HG03354 (cell line): ENCODE data around the gene SPCS1.
"Not testable (repeated sequence)": the region's sequence is repeated elsewhere in the genome, so short reads cannot be mapped to it uniquely, and the experiment has no call there.

Experiments used
- ATAC-seq: cut with Tn5 transposase; IDR thresholded peaks from one replicate; pipeline ENCODE4 v1.9.1; 2021; ENCODE audit warnings: mild to moderate bottlenecking; ENCODE audit not compliant: unreplicated experiment, poor library complexity, severe bottlenecking

Gene SPCS1

DNA sequence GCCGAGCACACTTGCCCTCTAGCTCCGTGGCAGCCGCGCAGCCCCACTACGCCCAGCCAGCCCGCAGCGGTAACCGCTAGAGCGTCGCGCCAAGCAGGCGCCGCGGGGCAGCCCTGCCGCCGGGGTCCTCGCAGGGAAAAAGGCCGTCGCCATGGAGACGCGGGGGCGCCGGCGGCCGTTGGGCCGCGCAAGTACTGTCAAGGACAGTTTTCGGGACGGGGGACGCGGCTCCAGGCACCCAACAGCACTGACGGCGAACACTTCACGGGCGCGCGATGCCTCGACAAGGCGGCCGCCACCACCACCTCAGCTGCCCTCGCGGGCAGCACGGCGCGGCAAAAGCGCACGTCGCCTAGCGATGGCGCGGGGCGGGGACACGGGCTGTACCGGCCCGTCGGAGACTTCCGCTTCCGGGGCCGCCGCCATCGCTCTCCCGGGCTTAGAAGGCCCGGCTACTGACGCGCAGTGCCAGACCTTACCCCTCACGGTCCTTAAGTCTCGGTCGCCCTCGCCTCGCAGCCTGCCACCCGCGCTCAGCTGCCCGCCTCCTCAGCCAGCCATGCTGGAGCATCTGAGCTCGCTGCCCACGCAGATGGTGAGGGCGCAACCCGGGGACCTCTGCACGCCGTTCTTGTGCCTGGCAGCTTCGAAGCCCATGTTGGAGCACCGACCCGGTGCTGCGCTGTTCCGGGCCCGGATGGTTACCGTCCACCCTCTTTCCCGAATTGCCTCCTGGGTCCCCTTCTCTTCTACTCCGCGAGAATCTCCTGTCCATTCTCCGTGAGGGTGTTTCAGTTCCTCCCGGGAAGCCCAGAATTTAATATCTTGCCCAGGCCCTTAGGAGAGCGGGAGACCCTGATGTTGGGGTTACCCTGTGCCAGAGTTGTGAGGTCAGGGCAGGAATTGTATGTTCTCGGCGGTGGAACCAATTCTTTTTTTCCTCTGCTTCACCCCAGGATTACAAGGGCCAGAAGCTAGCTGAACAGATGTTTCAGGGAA is at the start of gene SPCS1, which contains the start of gene GLT8D1:
Gene SPCS1, plus strand, starts transcription at position 419 of the 999 bp plus-strand sequence. Its CDS starts 141 bp downstream, at position 560.
Gene GLT8D1, minus strand, starts transcription at position 104 of the 999 bp plus-strand sequence. CDS start 5,331 bp downstream, outside the sequence.
- ATAC-seq, result peak; percentile 87

DNA sequence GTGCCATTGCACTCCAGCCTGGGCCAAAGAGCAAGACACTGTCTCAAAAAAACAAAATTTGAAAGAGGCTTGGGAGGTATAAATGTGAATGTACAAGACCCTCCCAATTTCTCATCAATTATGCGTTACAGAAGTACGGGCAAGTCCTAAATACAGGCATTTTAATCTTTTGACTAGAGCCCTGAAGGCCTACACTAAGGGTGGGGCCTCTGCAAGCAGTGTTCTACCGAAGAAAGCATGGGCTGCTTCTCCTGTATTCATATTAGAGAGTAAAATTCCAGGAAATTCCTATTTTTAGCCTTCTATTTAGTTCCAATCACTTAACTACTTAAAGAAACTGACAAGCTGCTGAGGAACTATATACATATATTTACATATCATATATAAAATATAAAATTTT is 45.9 kb upstream of the SPCS1 start:
- no peak for ATAC-seq

DNA sequence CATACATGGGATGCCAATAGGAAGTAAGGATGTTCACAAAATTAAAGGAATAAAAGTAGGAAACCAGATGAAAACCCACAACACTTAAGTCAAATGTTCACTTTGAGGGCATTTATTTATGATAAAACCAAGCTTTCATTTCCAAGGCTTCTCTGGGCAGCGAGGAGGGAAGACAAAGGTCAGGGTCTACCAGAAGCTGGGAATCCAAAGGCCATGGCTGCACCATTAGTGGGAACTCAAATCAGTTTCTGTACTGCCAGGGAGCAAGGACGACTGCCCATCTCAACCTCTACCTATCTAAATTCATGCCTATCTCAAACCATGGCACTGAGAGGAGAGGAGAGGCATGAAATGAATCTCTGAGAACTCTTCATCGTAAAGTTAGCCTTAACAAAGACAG is 42.8 kb upstream of the SPCS1 start:
- no peak for ATAC-seq

DNA sequence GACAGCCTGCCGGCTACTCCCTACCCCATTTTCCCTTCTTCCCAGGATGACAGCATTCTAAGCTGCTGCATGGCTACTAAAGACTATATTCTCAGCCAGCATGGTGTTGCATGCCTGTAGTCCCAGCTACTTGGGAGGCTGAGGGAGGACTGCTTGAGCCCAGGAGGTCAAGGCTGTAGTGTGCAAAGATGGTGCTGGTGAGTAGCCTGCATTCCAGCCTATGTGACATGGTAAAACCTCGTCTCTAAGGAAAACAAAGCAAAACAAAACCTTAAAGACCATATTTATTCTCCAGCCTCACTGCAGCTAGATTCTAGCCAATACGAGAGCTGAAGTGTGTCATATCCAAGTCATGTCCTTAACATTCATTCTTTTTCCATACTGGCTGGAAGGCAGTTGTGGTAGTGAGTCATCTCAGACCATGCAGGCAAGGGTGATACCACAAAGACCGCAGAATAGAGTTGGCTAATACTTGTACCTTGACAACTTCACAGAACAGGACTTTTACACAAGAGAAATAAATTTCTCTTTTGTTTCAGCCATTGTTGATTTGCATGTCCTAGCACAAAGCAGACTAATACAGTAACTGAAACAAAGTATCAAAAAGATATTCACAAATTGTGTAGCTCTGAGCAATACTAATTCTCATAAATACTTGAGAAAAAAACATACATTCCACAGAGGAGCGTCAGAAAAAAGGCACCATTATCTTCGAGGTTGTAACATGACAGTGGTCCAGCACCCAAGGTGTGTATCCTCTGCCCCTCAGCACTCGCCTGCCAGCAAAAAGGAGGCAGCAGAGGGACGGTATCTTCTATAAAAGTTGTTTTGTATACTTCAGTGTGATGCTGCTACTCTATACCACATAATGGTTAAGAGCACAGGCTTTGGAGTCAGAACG is 35.0 kb upstream of the SPCS1 start:
- ATAC-seq, result peak; percentile 78

DNA sequence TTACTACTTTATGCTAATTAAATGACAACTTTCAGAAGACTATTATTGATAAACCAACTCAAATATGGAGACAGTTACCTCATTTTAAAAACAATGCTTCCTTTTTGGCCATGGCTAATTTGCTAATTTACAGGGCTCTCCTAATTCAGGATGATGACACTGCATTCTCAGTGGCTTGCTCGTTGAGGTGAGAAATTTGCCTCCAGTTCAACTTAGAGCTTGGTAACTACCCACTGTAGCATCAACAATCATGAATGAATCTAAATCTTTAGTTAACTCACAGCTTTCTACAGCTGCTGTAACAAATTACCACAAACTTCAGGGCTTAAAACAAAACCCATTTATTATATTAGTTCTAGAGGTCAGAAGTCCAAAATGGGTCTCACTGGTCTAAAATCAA is 34.2 kb upstream of the SPCS1 start:
- no peak for ATAC-seq

DNA sequence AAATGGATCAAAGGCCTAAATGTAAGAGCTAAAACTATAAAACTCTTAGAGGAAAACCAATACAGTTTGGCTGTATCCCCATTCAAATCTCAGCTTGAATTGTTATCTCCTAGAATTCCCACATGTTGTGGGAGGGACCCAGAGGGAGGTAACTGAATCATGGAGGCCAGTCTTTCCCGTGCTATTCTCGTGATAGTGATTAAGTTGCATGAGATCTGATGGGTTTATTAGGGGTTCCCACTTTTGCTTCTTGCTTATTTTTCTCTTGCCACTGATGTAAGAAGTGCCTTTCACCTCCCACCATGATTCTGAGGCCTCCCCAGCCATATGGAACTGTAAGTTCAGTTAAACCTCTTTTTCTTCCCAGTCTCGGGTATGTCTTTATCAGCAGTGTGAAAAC is 29.7 kb upstream of the SPCS1 start:
- ATAC-seq, result not testable (repeated sequence)

DNA sequence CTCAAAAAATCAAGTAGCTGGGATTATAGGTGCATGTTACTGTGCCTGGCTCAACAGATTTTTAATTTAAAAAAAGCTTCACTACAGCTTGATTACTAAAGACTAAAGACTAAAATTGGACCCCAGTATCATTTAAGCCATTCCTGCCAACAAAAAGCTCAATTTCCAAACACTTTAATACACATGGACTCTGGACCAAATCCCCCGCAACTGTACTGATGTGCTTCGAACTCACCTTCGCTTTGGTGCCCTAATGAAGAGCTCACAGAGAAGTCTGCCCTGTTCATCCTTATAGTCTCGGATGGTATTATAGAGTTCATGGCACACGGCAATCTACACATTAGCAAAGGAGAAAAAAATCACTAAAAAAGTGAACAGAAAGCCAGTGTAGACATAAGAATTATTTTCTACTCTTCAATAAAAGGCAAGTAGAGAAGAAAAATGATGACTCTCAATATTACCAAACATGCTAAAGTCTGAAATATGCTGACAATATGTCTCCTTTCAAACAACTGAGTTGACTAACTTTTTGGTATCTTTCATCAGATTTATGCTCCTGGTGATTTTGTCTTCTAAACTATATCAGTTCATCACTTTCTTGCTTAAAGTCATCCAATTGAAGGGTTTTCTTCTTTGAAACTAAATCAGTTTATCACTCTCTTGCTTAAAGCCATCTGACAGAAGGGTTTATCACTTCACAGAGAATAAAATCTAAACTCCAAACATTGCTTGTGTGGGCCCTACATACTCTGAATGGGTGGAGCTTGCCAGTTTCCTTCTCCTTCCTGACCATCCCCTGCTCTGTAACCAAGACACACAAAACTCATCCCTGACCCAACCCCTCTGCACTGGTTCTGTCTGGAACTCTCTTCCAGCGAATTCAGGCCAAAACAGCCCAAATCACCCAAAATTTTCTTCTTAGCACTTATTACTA is 27.4 kb upstream of the SPCS1 start:
- no peak for ATAC-seq

DNA sequence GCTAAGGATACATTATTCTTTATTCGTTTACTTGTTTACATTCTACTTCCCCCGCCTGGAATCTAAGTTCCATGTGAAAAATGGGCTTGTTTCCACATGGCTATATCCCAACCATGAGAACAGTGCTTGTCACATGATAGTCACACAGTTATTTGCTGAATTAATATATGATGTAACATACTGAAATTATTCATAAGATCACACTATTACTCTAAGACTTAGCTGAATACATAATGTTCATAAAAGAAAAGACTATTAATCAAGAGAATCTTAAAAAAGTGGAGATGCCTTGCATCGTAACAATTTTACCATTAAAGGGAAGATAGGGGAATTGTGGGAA is 26.7 kb upstream of the SPCS1 start:
- no peak for ATAC-seq

DNA sequence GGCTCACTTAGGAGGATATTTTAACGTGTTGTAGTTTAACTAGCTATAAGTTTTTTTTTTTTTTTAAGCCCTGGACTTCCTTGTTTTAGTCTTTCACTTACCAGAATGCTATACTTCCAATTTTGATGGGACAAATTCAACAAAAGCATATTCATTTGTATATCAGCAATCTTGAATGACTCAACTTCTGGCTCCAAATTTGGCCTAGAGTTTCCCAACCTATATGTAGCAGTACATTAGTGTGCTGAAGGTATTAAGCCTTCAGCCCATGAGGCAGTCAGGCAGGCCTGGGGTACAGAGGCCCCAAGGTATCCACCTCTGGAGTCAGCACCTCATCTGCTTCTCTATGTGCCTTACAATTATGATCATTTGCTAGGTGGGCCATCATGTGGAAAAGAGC is 26.1 kb upstream of the SPCS1 start:
- ATAC-seq, result no peak

DNA sequence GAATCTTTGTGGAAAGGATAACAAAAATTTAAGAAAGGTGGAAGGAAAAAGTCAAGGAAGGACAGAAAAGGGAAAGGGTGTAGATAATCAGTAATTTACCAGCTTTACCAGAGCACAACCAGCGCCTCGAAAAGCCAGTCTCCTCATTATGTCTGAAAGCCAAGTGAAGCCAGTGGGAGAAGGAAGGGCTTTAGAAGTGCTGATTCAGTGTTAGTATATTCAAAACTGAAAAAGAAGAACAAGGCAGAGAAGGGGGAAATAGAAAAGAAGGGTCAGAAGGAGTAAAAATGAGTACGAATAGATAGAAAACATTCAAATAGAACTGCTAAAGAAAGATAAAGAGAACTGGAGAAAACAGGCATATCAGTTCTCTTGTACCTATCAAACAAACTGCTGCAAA is 24.3 kb upstream of the SPCS1 start:
- ATAC-seq, result no peak

DNA sequence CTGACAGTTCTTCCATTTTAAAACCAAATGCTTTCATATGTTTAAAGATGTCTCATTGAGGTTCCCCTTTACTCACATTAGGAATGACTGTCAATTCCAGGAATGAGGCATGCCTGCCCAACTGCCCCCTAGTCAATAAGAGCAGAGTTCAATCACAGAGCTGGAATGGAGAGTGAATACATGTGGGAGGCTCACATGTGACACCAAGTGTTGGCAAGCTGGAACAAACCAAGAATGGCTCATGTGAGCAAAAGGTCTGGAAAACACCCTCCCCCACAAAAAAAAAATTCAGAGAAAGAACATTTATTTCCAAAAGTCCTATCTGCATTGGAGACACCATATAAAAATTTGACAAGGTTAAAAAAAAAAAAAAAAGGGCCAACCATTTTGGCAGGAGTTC is 23.9 kb upstream of the SPCS1 start:
- ATAC-seq, result no peak

DNA sequence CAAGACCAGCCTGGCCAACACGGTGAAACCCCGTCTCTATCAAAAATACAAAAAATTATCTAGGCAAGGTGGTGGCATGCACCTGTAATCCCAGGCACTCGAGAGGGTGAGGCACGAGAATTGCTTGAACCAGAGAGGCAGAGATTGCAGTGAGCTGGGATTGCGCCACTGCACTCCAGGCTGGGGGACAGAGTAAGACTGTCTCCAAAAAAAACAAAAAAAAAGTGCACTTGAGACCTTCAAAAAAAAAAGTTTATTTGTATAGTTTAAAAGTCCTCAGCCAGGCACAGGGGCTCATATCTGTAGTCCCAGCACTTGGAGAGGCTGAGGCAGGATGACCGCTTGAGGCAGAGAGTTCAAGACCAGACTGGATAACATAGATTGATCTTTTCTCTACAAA is 22.3 kb upstream of the SPCS1 start:
- ATAC-seq, result no peak

DNA sequence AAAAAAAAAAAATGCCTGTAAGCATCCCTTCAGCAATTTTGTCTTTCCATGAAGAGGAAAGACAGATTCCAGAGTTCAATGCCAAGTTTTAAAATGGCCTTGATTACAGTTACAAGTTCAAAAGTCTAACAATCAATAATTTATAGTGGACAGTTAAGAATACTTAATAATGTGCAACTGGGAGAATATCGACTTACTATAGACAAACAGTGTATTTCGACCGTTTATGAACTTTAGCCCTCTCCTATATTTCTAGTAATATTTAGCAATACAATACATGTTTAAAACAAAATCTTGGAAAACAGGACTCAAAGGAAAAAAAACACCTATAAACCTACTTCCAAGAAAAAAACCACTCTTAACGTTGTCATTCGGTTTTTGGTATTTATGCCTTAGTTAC is 21.7 kb upstream of the SPCS1 start:
- no peak for ATAC-seq

DNA sequence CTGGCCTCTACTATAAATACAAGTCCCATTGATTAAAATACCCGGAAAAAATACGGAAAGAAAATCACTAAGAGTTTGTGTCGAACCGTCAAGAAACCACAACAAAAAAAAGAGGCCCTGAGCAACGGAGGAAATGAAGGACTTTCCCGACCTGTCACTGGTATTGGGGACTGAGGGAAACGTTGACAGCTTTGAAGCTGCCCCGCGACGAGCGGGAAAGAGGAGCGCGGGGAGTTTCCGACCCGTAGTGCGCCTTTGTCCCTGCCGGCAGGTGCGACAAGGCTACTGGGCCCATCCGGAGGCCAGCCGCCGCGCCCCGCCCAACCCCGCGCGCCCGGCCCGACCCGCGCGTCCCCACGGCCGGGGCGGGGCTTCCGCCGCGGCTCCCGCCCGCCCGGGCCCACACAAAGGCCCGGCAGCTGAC is 20.6 kb upstream of the SPCS1 start:
- peak; percentile 79 for ATAC-seq

DNA sequence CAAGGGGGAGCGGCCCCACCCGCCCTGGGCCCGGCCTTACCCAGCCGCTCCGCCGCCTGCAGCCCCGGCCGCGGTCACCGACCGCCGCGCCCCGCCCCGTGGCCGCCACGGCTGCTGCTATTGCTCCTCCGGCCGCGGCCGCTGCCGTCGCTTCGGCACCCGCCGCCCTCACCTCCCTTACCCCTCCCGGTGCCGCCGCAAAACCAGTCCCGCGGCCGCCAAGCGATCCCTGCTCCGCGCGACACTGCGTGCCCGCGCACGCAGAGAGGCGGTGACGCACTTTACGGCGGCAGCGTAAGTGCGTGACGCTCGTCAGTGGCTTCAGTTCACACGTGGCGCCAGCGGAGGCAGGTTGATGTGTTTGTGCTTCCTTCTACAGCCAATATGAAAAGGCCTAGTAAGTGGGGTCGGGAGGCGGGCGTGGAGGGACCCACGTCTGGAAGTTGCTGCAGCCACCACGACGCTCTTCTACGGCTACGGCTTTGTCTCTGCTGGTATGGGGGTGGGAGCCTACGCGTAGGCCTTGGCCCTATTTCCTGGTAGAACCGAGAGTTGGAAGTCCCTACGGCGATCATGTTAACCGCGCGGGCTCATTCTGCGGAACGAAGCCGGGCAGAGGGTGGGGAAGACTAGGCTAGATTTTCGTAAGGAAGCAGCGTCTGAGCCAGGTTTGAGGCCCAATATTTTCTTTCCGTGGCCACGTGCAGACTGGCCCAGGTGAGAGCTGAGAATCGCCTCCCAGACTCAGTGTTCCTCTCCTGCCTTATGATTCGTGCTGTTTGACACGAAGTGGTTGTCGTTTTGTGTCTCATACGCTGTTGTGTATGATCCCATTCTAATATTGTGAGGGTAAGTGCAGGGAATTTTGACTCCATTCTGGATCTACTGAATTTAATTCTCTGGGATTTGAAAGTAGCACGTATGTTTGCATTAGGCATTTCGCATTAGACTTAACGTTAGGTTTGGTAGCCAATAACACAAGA is 19.9 kb upstream of the SPCS1 start, which contains the start of the genes GNL3 and PBRM1:
Gene GNL3, plus strand, starts transcription at position 324 of the 983 bp plus-strand sequence. Its CDS starts 61 bp downstream, at position 385.
Gene PBRM1, minus strand, starts transcription at position 205 of the 983 bp plus-strand sequence.
- peak; percentile 75 for ATAC-seq

DNA sequence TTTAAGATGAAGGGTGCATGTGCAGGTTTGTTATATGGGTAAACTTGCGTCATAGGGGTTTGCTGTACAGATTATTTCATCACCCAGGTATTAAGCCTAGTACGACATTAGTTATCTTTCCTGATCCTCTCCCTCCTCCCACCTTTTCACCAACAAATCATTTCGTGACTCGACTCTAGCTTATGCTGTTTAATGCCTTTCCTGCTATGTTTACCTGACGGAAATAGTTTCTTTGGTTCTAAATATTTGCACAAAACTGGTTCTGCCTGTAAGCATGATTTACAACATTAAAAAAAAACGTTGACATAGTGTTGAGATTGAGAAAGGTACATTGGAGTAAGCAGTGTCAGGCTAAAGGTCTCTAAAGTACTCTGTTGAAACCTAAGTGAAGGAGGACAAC is 17.6 kb upstream of the SPCS1 start:
- ATAC-seq, result no peak

DNA sequence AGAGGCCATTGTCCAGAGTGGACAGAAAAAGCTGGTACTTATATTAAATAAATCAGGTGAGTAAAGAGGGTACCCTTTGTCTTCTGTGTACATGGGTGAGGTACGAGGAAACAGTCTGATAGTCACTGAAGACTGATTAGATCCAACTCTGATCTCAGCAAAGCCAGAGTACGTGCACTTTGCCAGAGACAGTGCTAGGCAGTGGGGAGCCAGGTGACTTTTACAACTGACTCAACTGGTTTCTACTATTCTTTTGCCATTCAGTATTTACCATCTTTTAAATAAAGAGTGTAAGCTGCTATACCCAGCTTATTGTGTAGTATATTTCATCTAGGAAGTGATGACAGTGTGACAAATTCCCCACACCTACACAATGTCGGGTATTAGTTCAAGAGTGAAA is 16.8 kb upstream of the SPCS1 start:
- no peak for ATAC-seq

DNA sequence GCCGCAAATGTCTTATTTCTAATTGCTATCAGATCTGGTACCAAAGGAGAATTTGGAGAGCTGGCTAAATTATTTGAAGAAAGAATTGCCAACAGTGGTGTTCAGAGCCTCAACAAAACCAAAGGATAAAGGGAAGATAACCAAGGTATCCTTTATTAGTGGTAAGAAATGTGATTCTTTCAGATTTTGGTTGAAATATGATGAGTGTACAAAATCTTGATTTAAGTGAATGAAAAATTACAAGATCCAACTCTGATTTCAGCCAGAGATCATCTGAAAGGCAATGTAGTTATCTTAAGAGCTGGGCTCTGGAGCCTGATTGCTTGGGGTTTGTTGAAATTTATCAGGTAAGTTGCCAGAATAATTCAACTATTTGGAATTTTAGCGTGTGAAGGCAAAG is 15.3 kb upstream of the SPCS1 start:
- no peak for ATAC-seq
